ENCODE results near the gene SPRR2G. TPM values are rescaled to one million over a fixed set of nuclear protein-coding genes. Genes with fewer than 3 reads are reported as not detected.

Gene SPRR2G
- total and polyA plus RNA-seq, 2 of the 8 experiments (the other 6 are each of a cell fraction or from before 2014, with no cell fraction given): not detected

DNA sequence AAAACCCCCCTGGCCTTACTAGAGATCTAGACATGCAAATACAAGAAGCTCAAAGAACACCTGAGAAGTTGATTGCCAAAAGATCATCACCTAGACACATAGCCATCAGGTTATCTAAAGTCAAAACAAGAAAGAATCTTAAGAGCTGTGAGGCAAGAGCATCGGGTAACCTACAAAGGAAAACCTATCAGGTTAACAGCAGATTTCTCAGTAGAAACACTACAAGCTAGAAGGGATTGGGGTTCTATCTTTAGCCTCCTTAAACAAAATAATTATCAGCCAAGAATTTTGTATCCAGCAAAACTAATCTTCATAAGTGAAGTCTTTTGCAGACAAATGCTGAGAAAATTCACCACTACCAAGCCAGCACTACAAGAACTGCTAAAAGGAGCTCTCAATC lies 25.2 kb downstream of the SPRR2G start:
- Histone ChIP-seq H2AK5ac (ENCODE audit: low read depth, low read length) (no peak overlapping the region), H3K23me2 (ENCODE audit: low read depth, low read length) (no peaks in the 10 kb centered on the region), H3K4ac (replicated peaks; ENCODE audit: insufficient read length, low read depth, low read length) (no peak overlapping the region), H3K9me3 (ENCODE audit: insufficient read depth in 2 of 2, low read depth in 1 of 2, low read length in 1 of 2) (peaks cover 3 to 14% of the 10 kb centered on the region in 2 experiments; a peak in 3 of 4 replicates), H3K79me2 (ENCODE audit: control insufficient read depth in 1 of 2, insufficient read depth in 2 of 2, low read length in 2 of 2) (no peaks in the 10 kb centered on the region), H3K4me1 (replicated peaks in 1 of 4; ENCODE audit: control insufficient read depth in 3 of 4, insufficient read depth in 4 of 4, low read length in 3 of 4) (peaks cover 0 to 5% (median 2%) of the 10 kb centered on the region in 4 experiments; a peak in 2 of 7 replicates), H4K20me1 (replicated peaks in 1 of 2; ENCODE audit: control insufficient read depth in 1 of 2, insufficient read depth in 2 of 2, low read length in 2 of 2) (no peaks in the 10 kb centered on the region), H3K18ac (ENCODE audit: extremely low read depth, low read length) (no peak overlapping the region), H2BK12ac (ENCODE audit: low read depth, low read length) (no peak overlapping the region), H2BK120ac (replicated peaks; ENCODE audit: low read depth, low read length) (no peak overlapping the region), H2BK20ac (ENCODE audit: low read length) (no peak overlapping the region), H3K27me3 (replicated peaks in 1 of 4; ENCODE audit: control insufficient read depth in 3 of 4, extremely low read depth in 1 of 4, insufficient read depth in 3 of 4, low read length in 3 of 4) (no peaks in the 10 kb centered on the region), H4K8ac (ENCODE audit: extremely low read depth, insufficient read depth, low read length) (no peak overlapping the region), H3K4me3 (ENCODE audit: extremely low read depth in 1 of 4, insufficient read depth in 2 of 4, low read depth in 3 of 4, low read length in 4 of 4) (no peak overlapping the region; a peak in 1 of 8 replicates), H4K5ac (ENCODE audit: insufficient read length, low read depth, low read length) (no peak overlapping the region), H4K91ac (replicated peaks; ENCODE audit: insufficient read length, low read length) (no peak overlapping the region), H3K27ac (ENCODE audit: low read depth, low read length) (no peak overlapping the region), H2AFZ (ENCODE audit: low read length) (no peak overlapping the region), H2BK5ac (ENCODE audit: low read depth, low read length) (no peak overlapping the region), H3K14ac (ENCODE audit: insufficient read length) (no peak overlapping the region), H3K36me3 (ENCODE audit: control insufficient read depth in 2 of 4, insufficient read depth in 4 of 4, low read length in 3 of 4) (no peaks in the 10 kb centered on the region; a peak in 2 of 8 replicates), H3K56ac (replicated peaks; ENCODE audit: insufficient read length, low read depth, low read length) (no peak overlapping the region), H3K79me1 (ENCODE audit: low read depth, low read length) (no peaks in the 10 kb centered on the region), H3K9ac (replicated peaks in 1 of 4; ENCODE audit: extremely low read depth in 1 of 4, low read depth in 3 of 4, low read length in 3 of 4) (no peak overlapping the region), H2BK15ac (ENCODE audit: low read length) (no peak overlapping the region), H3K23ac (ENCODE audit: insufficient read length) (no peak overlapping the region), H3K4me2 (ENCODE audit: insufficient read depth in 1 of 2, low read depth in 2 of 2, low read length in 2 of 2) (no peak overlapping the region)
- no peak for DNase-seq (ENCODE audit: low read depth in 1 of 2, low spot score in 2 of 2)
- ChIA-PET POLR2A (ENCODE audit: partially characterized antibody) (no interaction called here), CTCF (ENCODE audit: partially characterized antibody) (interaction anchor here (1.4 kb wide), 1 partner anchor 68 kb away, joined by 3 read pairs; no protein-coding TSS in a partner anchor)
- no peak for FAIRE-seq
- WGBS, 2 experiments (ENCODE audit: extremely low coverage in 1 of 2, insufficient coverage in 1 of 2, insufficient read length in 1 of 2, insufficient replicate concordance in 2 of 2, low coverage in 1 of 2, low lambda C conversion rate in 2 of 2, missing lambda C conversion rate in 1 of 2): 88% methylated on average over 1 of the region's 1 CpG; no CpG with 5 or more reads in 1 of the 2 experiments
- TF ChIP-seq RNF2 (IDR thresholded peaks at IDR 0.05; ENCODE audit: borderline replicate concordance, low read depth, low read length, missing control alignments, poor library complexity, severe bottlenecking) (no peak), TAF7 (optimal IDR thresholded peaks at IDR 0.05; ENCODE audit: borderline replicate concordance, low read depth, low read length) (no peak), CREB1 (IDR thresholded peaks at IDR 0.05) (no peak), FOSL1 (IDR thresholded peaks at IDR 0.05; ENCODE audit: insufficient read depth, low read depth, low read length) (no peak), POU5F1 (IDR thresholded peaks at IDR 0.05; ENCODE audit: low read depth, low read length) (no peak), EGR1 (IDR thresholded peaks at IDR 0.05; ENCODE audit: borderline replicate concordance, low read depth, low read length) (no peak), USF2 (IDR thresholded peaks at IDR 0.05; ENCODE audit: low read length) (no peak), CBX8 (IDR thresholded peaks at IDR 0.05; ENCODE audit: borderline replicate concordance, low read depth, low read length) (no peak)
- TF ChIP-seq, protein P1, sequence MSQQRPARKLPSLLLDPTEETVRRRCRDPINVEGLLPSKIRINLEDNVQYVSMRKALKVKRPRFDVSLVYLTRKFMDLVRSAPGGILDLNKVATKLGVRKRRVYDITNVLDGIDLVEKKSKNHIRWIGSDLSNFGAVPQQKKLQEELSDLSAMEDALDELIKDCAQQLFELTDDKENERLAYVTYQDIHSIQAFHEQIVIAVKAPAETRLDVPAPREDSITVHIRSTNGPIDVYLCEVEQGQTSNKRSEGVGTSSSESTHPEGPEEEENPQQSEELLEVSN (IDR thresholded peaks at IDR 0.05): no peak

Data from H1 (cell line).